PC-3 (cell line): Measurements from ENCODE around the gene CYB561A3. TPM values are rescaled to one million over a fixed set of nuclear protein-coding genes. Genes with fewer than 3 reads are reported as not detected.

Experiments used
- ATAC-seq: fragments of 200-7000 bp; cut with Tn5 transposase; 2 replicates; pipeline ENCODE4 v1.9.1; 2020; ENCODE audit warnings: mild to moderate bottlenecking, moderate library complexity
- BruUV-seq: library from RNA; stranded (reverse); fragments of 400-500 nt; replicated peaks from 2 replicates; lab custom pipeline; 2021; lab: Mats Ljungman, UMichigan
- CTCF ChIA-PET: fragments of 300-600 bp; sonication (Branson Sonifier 250); formaldehyde crosslinking; loops from one replicate; lab custom pipeline; 2022; ENCODE audit warnings: antibody characterized with exemption; lab: Charles Lee
- POLR2A ChIA-PET: fragments of 300-600 bp; sonication (Branson Sonifier 250); formaldehyde crosslinking; loops from one replicate; lab custom pipeline; 2022; ENCODE audit warnings: antibody characterized with exemption; ENCODE audit not compliant: unreplicated experiment; lab: Charles Lee
- DNase-seq: peaks from one replicate; pipeline ENCODE4 v3.0.0-alpha.2; 2015
- H2AFZ ChIP-seq: fragments of 300-600 bp; sonication (generic); 2 replicates; pipeline ENCODE4 v1.6.0; 2016; ENCODE audit warnings: antibody characterized with exemption, low read length
- H3F3A ChIP-seq: fragments of 300-600 bp; sonication (generic); one replicate; pipeline ENCODE4 v1.6.0; 2017; ENCODE audit warnings: antibody characterized with exemption, low read length, control low read depth, mild to moderate bottlenecking; ENCODE audit not compliant: unreplicated experiment
- H3K27ac ChIP-seq: fragments of 300-600 bp; sonication (generic); 2 replicates; pipeline ENCODE4 v1.5.1; 2016; ENCODE audit warnings: mild to moderate bottlenecking, low read length
- H3K27me3 ChIP-seq: fragments of 300-600 bp; sonication (generic); 2 replicates; pipeline ENCODE4 v1.6.1; 2016; ENCODE audit warnings: low read length, mixed read lengths
- H3K36me3 ChIP-seq: fragments of 300-600 bp; sonication (generic); 2 replicates; pipeline ENCODE4 v1.6.1; 2016; ENCODE audit warnings: low read depth, mixed run types, low read length, mixed read lengths
- H3K4me1 ChIP-seq: fragments of 300-600 bp; sonication (generic); 2 replicates; pipeline ENCODE4 v1.5.1; 2016; ENCODE audit warnings: low read length; ENCODE audit not compliant: insufficient read depth
- H3K4me2 ChIP-seq: fragments of 300-600 bp; sonication (generic); 2 replicates; pipeline ENCODE4 v1.6.0; 2016; ENCODE audit warnings: low read length
- H3K4me3 ChIP-seq: fragments of 300-600 bp; sonication (generic); 2 replicates; pipeline ENCODE4 v1.5.1; 2016; ENCODE audit warnings: mild to moderate bottlenecking, low read length, mixed read lengths
- H3K79me2 ChIP-seq: fragments of 300-600 bp; sonication (generic); 2 replicates; pipeline ENCODE4 v1.6.1; 2017; ENCODE audit warnings: low read length, mixed read lengths
- H3K9ac ChIP-seq: fragments of 300-600 bp; sonication (generic); 2 replicates; pipeline ENCODE4 v1.6.0; 2016; ENCODE audit warnings: mild to moderate bottlenecking, low read length
- H3K9me2 ChIP-seq: fragments of 300-600 bp; sonication (generic); replicated peaks from 2 replicates; pipeline ENCODE4 v1.6.1; 2016; ENCODE audit warnings: mixed run types, low read length, mixed read lengths
- H3K9me3 ChIP-seq: fragments of 300-600 bp; sonication (generic); 2 replicates; pipeline ENCODE4 v1.6.1; 2016; ENCODE audit warnings: low read length, mixed read lengths
- H4K20me1 ChIP-seq: fragments of 300-600 bp; sonication (generic); 2 replicates; pipeline ENCODE4 v1.6.1; 2016; ENCODE audit warnings: low read length, mixed read lengths
- CTCF ChIP-seq: fragments of 300-600 bp; sonication (generic); conservative IDR thresholded peaks from 2 replicates; pipeline ENCODE4 v1.5.1; 2017; ENCODE audit warnings: antibody characterized with exemption, low read depth, mild to moderate bottlenecking, low read length
- EZH2 ChIP-seq: fragments of 300-600 bp; sonication (generic); IDR thresholded peaks from one replicate; pipeline ENCODE4 v1.6.1; 2017; ENCODE audit warnings: antibody characterized with exemption, mild to moderate bottlenecking, low read length; ENCODE audit not compliant: unreplicated experiment
- EZH2phosphoT487 ChIP-seq: fragments of 300-600 bp; sonication (generic); IDR thresholded peaks from 2 replicates; pipeline ENCODE4 v1.6.1; 2018; ENCODE audit warnings: mild to moderate bottlenecking, antibody characterized with exemption, low read length, borderline replicate concordance
- intact Hi-C: fragments of 100-400 bp; cut with micrococcal nuclease; formaldehyde crosslinking; loops from 2 replicates; pipeline ENCODE4 v1.9.0; 2023
- total RNA-seq: library from RNA; depleted of rRNA; stranded (reverse); fragments of >200 nt; gene quantifications from 2 replicates; pipeline ENCODE4 v1.2.3, GENCODE V29; 2014

CYB561A3 gene
- total RNA-seq, 1 experiment from 2014 or later: 51.2 TPM

- no peaks in the 10 kb centered on the region for H3F3A ChIP-seq
- peaks cover 43% of the 10 kb centered on the region for H3K79me2 ChIP-seq
- H3K27ac ChIP-seq: peak overlapping the region; percentile 93
- ATAC-seq: 0 out of 2 replicates have a peak, but pooled peaks have one; percentile 0
- H3K4me1 ChIP-seq: peaks cover 17% of the 10 kb centered on the region
- no peaks in the 10 kb centered on the region for H4K20me1 ChIP-seq
- no peaks in the 10 kb centered on the region for H3K9me2 ChIP-seq
- no peaks in the 10 kb centered on the region for H3K9me3 ChIP-seq
- H2AFZ ChIP-seq: peak overlapping the region; percentile 95
- TF ChIP-seq EZH2phosphoT487: no peak
- no peak for TF ChIP-seq EZH2
- no peak for TF ChIP-seq CTCF
- CTCF ChIA-PET: interaction anchor here (0.8 to 2.5 kb wide), 4 partner anchors 23 to 27 kb away, joined by 3 to 18 read pairs (median 3); no protein-coding TSS in a partner anchor
- POLR2A ChIA-PET: interaction anchor here (0.8 to 1.1 kb wide), 4 partner anchors 17 to 334 kb away, joined by 3 to 6 read pairs (median 5); partner anchors contain the start of gene TMEM216
- intact Hi-C loops: no loop called here
- BruUV-seq: TSS peak; percentile 62
- no peaks in the 10 kb centered on the region for H3K27me3 ChIP-seq
- peaks cover 20% of the 10 kb centered on the region for H3K36me3 ChIP-seq
- DNase-seq: peak; percentile 18
- H3K4me2 ChIP-seq: peak overlapping the region; percentile 100
- H3K9ac ChIP-seq: peak overlapping the region; percentile 96
- H3K4me3 ChIP-seq: peak overlapping the region; percentile 79
Observed at GRCh38 chr11:61361237-61361740, 393 bp downstream of the CYB561A3 start.

- no peak overlapping the region for H3K27ac ChIP-seq
- H3F3A ChIP-seq: no peaks in the 10 kb centered on the region
- H3K9ac ChIP-seq: no peak overlapping the region
- H3K4me2 ChIP-seq: no peak overlapping the region
- H3K4me1 ChIP-seq: peaks cover 17% of the 10 kb centered on the region
- H2AFZ ChIP-seq: no peak overlapping the region
- peaks cover 9% of the 10 kb centered on the region for H3K36me3 ChIP-seq
- H3K9me3 ChIP-seq: no peaks in the 10 kb centered on the region
- H3K27me3 ChIP-seq: no peaks in the 10 kb centered on the region
- TF ChIP-seq CTCF (no peak), EZH2 (no peak), EZH2phosphoT487 (no peak)
- H3K9me2 ChIP-seq: no peaks in the 10 kb centered on the region
- H4K20me1 ChIP-seq: no peaks in the 10 kb centered on the region
- intact Hi-C loops: no loop called here
- no peak for DNase-seq
- H3K79me2 ChIP-seq: peaks cover 42% of the 10 kb centered on the region
- ChIA-PET POLR2A (interaction anchor here (0.6 kb wide), 1 partner anchor 49 kb away, joined by 5 read pairs; no protein-coding TSS in a partner anchor), CTCF (no interaction called here)
- no peak overlapping the region for H3K4me3 ChIP-seq
- no peak for ATAC-seq
- no TSS peak for BruUV-seq
Observed at GRCh38 chr11:61359516-61359915, 2.2 kb downstream of the CYB561A3 start.

- Histone ChIP-seq H3K9ac (no peak overlapping the region), H3K79me2 (peaks cover 33% of the 10 kb centered on the region), H3K27me3 (no peaks in the 10 kb centered on the region), H3K27ac (no peak overlapping the region), H3K4me3 (no peak overlapping the region), H3K9me2 (no peaks in the 10 kb centered on the region), H4K20me1 (no peaks in the 10 kb centered on the region), H3F3A (no peaks in the 10 kb centered on the region), H3K4me2 (no peak overlapping the region), H3K36me3 (no peaks in the 10 kb centered on the region), H3K4me1 (peaks cover 13% of the 10 kb centered on the region), H3K9me3 (no peaks in the 10 kb centered on the region), H2AFZ (no peak overlapping the region)
- intact Hi-C loops: no loop called here
- DNase-seq (no peak), ATAC-seq (no peak)
- TF ChIP-seq EZH2phosphoT487: no peak
- no peak for TF ChIP-seq EZH2
- TF ChIP-seq CTCF: no peak
- BruUV-seq: no TSS peak
- ChIA-PET CTCF (no interaction called here), POLR2A (no interaction called here)
Observed at GRCh38 chr11:61358566-61358965, 3.1 kb downstream of the CYB561A3 start.
